NCI-H1694 treated with DMSO at 0.1 percent for 48 hours (cell line): Measurements from ENCODE around the gene SRGAP1.
"Not testable (repeated sequence)": the region's sequence is repeated elsewhere in the genome, so short reads cannot be mapped to it uniquely, and the experiment has no call there.

ENCODE experiments used
- DNase-seq: peaks from one replicate; lab custom pipeline; 2025; lab: John Stamatoyannopoulos, UW

Gene SRGAP1

GRCh38 chr12:64007853-64008252 lies 163.4 kb downstream of the SRGAP1 start:
- DNase-seq, result no peak

DNA sequence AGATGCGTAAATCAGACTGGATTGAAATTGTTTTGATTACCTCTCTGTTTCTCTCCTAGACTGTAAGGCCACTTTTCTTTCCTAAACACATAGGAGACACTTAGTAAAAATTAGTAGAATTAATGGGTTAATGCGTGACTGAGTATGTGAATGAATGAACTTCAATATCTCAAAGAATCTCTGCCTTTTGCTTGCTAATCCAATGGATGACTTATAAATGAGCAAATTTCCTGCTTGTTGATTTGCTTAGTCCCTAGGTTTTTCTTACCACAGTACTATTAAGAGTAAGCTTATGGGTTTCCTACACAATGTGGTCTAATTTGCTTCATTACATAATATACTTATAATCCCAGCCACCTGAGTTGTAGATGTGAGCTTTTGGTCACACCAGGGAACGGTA lies 164.1 kb downstream of the SRGAP1 start:
- no peak for DNase-seq

DNA sequence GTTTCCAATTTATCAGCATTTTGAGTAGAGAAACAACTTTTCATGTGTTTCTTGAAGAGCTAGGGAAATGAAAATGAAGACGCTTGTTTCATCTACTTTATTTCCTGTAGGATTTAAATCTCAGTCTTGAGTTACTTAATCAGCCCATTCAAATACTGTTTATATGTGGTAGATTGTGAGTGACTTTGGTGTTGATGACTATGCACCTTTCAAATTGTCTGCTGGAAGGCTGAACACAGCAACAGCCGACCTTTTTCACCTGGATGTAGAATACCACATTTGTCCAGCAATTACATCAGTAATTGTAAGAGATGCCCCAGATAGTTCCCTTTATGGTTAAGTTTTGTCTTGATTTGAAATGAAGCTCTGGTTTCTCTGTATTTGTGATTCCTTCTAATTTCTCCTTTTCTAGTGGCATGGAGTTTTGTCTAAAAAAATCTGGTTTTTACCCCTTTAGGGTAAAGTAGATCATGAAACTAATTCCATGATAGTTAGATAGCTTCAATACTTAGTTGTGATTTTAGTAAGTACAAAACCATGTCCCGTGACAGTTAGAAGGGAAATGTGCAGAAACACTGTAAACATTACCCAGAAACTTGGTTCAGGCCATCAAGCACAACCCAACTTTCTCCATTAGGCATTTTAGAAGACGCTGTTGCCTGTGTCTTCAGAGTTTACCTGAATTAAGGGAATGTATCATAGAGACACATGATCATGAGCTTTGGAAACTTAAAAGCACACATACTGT lies 165.0 kb downstream of the SRGAP1 start:
- no peak for DNase-seq

DNA sequence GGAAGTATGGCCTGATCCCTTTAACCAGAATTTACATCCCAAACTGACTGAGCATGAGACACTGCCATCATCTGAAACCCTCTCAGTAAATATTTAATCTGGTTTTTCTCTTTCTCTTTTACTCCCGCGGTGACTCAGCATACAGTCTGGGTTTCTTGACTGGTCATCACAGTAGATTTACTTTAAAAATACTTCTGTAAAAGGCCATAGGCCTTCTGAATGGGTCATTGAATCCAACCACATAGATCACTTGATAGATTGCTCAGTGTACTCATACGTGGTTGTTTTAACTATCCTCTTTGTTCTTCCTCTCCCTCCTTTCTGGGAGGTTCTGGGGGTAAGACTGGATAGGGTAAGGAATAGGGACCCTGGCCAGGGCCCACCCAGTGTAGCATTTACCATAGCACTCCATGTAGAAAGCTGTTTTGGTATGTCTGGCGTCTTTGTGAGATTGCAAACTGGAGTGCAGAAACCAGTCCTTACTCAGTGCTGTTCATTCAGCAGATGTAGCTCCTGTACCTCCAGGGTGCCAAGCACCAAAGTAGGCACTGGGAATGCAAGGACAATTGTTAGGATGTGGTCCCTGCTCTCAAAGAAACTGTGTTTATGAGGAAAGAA lies 165.7 kb downstream of the SRGAP1 start:
- DNase-seq, result no peak

DNA sequence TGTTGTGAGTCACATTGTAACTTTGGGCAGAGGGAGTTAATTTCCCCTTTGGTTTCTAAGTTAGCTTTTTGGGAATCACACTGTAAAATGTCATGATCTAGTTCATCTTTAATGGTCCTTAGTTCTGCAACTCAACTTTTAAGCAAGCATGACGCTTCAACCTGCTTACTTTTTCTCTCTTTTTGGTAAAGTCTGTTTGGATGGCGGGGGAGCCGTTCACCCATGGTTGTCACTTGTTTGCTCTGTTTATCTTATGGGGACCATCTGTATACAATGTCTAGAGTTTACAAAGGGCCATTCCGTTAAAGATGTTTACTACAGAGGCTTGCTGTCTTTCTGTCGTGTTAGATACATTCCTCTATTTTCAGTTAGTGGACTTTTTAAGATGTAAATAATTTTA lies 172.0 kb downstream of the SRGAP1 start:
- no peak for DNase-seq

- not testable (repeated sequence) for DNase-seq
These were observed 173.6 kb downstream of the SRGAP1 start for GRCh38 chr12:64018116-64018515.

- no peak for DNase-seq
These were observed 174.0 kb downstream of the SRGAP1 start for GRCh38 chr12:64018524-64018923.

- no peak for DNase-seq
These were observed 174.6 kb downstream of the SRGAP1 start for GRCh38 chr12:64019101-64019500.

GRCh38 chr12:64019654-64020053 lies 175.2 kb downstream of the SRGAP1 start:
- DNase-seq, result no peak

- no peak for DNase-seq
These were observed 180.9 kb downstream of the SRGAP1 start for GRCh38 chr12:64025174-64025958.

- DNase-seq, result no peak
These were observed 182.8 kb downstream of the SRGAP1 start for GRCh38 chr12:64027311-64027710.

DNA sequence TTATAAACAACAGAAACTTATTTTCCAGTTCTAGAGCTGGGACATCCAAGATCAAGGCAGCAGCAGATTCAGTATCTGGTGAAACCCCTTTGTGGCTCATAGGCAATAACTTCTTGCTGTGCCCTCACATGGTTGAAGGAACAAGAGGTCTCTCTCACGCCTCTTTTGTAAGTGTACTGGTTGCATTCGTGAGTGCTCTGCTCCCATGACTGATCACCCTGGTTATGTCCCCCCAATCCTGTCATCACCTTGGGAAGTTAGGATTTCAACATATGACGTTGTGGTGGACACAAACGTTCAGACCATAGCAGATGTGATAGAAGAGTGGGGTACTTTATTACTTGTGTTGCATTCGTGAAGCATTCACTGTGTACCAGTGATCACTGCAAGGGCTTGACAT lies 184.0 kb downstream of the SRGAP1 start:
- no peak for DNase-seq

DNA sequence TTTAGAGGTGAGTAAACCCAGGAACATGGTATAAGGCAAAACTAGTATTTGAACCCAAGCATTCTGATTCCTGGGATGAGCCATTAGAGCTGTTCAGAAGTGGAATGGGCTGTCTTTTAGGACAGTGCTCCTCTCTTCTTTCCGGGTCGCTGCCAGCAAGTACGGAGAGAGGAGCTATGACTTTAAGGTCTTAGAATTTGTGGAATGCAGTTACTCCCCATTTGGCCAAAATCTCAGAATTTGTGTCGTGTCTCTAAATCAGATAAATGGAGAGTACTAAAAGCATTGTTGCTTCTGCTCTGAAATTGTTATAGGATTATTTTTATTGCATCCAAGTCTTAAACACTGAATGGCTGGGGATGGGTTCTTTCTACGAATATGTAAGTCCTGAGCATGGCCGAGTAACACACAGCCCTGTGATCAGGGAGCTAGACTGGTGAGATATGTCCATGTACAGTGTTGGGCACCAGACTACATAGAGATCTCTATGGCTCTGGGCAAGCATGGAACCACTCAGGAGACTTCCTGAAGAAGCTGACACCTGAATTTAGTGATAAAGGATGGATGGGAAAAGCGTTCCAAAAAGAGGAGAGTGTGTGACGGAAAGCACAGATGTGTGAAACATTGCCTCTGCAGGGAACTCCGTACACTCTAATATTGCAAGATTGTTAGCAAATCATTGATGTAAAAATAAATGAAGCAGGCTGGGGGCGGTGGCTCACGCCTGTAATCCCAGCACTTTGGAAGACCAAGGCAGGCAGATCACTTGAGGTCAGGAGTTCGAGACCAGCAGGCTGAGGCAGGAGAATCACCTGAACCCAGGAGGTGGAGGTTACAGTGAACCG lies 184.7 kb downstream of the SRGAP1 start:
- DNase-seq, result no peak

- no peak for DNase-seq
These were observed 185.7 kb downstream of the SRGAP1 start for GRCh38 chr12:64030155-64030554.

GRCh38 chr12:64034056-64034455 lies 189.6 kb downstream of the SRGAP1 start:
- not testable (repeated sequence) for DNase-seq

DNA sequence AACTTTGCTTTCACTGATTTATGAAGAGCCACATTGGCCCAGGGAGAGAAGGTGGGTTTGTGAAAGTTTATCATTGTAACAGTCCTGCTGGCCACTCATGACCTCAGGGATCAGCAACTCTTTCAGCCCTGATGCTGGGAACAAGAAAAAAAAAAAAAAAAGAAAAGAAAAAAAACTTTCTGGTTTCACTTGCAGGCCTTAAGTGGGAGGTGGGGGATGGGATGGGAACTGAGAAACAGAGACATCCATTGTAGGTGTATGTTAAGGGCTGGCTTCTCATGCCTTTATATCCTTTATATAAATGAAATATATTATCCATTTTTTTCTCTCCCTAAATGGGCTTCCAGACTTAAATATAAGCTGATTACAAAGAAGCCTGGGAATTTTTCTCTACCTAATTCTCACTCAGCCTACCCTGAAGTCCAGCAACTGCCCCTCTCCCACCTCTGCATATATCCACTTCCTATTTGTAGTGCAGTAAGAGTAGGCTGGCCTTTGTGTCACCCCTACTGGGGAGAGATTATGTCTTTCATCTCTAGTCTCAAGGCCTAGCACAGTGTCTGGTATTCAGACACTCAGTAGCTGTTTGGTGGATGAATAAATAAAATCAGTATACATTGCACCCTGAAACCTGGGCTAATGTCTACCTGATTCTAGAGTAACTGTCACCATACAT lies 190.5 kb downstream of the SRGAP1 start:
- DNase-seq, result no peak

DNA sequence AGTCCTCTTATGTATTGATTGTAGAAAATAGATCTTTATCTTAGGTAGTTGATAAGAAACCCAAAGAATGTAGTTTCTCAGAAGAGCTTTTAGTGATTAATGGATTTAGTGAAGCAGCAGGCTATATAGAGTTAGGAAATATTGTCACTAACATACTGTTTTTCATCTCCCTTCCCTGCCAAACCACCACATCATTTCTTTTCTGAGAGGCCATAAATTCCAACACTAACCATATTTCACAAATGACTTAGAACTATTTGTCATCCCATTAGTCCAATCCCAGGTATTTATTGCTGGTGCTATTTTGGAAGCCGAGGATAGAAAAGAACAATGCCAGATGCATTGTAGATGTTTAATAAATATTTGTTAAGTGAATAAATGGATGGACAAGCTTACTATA lies 191.9 kb downstream of the SRGAP1 start:
- DNase-seq, result no peak

GRCh38 chr12:64039281-64039871 lies 194.9 kb downstream of the SRGAP1 start:
- no peak for DNase-seq

DNA sequence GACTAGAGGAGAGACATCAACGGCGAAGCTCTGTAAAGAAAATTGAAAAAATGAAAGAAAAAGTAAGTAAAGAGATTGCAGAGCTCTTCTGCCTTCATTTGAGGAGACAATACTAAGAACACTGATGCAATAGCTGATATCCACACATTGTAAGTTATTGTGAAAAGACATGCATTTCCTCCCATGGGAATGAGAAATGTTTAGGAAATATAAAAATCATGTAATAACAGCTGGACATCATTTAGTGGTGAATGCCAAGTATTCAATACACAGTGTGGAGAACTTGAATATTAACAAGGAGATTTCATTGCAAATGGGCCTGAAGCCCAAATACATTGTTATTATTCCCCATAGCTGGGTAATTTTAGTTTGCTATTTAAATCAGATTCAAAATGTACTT lies 198.4 kb downstream of the SRGAP1 start:
- no peak for DNase-seq

GRCh38 chr12:64044191-64044590 lies 199.7 kb downstream of the SRGAP1 start:
- DNase-seq, result no peak

DNA sequence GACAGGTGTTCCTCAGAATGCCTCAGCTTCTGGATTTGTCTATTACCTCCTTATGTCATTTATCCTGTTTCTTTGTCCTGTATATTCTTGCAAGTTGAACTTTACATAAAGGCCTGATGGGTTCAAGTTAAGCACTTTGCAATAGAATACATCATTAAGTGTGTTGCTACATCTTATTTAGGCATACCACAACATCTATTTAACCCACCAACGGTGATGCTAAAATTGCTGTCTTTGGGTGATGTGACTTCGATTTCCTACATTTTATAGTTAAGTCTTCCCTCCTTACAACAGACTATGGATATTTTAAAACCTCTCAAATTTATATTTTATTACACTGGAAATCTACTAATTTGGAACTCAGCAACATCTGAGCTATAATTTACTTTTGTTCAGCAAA lies 206.6 kb downstream of the SRGAP1 start:
- no peak for DNase-seq
